ENCODE results near the gene CYP19A1.

CYP19A1 gene

GRCh38 chr15:51322621-51323296 is 15.6 kb downstream of the CYP19A1 start:
- no peak for DNase-seq

DNA sequence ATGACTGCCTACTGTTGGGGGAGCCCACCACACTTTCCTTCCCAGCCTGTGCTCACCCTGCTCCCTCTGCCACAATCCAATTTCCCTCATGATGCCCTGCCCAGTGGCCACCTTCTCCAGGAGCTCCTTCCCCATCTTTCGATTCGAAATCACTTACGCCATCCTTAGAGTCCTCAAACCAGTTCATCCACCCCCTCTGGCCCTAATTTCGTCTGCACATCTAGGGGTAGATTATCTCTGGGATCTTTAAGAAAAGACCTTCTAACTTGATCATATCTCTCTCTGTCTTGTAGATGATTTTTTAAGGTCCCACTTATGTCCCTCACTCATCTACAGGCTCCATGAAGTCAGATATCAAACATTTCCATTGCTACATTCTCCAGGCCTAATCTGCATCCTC is 17.1 kb downstream of the CYP19A1 start:
- no peak for DNase-seq

DNA sequence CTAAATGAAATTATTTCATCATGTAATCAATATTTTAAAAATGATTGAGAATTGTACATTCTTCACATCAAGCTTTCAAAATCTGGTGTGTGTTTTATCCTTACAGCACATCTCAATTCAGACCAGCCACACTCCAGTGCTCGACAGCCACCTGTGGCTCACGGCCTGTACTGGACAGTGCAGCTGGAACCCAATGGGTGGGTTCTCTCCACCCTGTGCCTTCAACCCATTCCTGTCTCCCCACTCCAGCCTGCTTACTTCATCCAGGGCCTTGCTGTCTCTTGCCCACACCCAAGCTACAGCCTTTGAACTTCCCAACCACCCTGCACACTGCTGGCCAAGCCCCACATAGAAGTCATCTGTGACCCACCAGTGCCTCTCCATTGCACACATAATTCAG is 17.6 kb downstream of the CYP19A1 start:
- DNase-seq = no peak

GRCh38 chr15:51319539-51319938 is 18.9 kb downstream of the CYP19A1 start:
- DNase-seq = no peak

DNA sequence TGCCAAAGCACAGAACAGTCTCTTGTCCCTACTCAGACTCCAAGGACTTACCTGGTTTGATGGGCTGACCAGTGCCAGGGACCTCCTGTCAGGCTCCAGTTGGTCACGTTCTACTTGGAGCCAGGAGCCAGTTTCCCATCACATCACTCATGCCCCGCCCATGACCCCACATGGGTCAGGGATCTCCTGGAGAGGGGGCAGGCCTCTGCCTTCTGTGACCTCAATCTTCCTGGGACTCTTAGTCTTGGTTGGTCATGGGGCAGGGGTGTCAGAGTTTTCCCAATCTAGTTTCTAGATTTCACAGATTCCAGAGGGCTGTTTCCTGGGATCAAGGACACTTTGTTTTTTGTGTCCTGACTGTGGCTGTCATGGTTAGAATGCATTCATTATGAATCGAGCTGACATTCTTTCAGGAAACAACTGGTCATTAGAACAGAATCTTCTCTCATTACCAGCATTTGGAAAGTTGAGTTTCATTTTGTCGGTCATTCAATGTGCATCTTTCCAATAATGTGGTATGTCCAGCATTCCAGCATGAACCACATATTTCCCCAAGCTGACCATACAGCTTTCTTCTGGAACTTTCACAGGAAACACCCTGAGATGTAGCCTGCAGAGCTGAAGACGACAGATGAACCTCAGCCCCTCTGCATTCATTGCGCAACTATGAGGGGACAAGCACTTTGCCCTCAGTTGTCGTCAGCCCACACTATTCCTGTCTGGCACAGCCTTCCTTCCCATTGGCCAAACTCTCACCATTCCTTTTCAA is 19.8 kb downstream of the CYP19A1 start:
- no peak for DNase-seq

DNA sequence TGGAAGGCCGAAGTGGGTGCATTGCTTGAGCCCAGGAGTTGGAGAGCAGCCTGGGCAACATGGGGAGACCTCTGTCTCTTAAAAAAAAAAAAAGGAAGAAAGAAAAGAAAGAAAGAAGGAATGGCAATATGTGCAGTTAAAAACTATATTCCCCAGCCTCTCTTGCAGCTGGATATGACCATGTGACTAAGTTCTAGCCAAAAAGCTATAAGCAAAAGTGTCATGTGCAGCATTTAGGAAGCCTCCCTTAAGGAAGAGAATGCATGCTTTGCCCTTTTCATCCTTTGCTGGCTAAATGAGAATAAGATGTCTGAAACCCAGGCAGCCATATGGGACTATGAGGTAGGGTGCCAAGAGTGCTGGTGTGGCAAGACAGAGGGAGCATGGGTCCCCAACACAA is 21.8 kb downstream of the CYP19A1 start:
- no peak for DNase-seq

- no peak for DNase-seq
Observed at GRCh38 chr15:51315726-51316125, 22.7 kb downstream of the CYP19A1 start.

DNA sequence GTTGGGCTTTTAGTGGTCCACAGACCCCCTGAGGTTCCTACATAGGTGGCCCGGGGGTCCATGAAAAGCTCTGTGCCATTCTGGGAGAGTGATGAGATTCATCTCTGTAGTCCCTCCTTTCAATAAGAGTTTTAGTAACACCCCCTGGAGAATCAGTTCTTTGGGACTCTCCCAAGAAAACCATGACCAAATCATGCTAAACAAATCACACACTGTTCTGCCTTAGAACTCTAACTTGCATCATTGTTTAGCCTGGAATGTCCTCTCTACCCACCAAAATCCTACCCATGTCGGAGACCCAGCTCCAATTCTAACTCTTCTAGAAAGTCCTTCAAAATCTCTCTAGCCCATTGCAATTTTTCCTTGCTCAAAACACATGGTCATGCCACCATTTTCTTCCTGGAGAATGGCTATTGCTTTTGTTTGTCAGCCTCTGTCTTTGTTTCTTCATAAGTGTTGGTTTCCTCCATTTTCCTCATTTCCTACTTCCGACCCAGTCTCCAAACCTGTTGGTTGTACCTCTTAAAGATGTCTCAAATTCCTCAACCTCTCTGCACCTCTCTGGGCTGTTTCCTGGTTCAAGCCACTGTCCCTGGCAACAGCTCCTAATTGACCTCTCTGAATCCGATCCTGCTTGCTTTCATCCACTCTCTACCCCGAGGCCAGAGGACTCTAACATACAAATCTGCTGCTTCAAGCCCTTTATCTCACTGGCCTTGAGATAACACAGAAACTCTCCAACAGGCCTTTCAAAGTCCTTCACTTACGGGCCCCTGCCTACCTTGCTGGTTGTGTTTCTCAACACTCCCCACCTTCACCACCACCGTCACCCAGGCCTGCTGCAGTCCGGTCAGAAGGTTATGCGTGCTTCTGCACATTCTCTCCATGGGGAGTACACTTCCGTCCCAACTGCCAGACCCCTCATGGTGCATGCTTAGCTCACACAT is 23.7 kb downstream of the CYP19A1 start:
- no peak for DNase-seq

- DNase-seq = no peak
Observed at GRCh38 chr15:51313644-51314280, 24.6 kb downstream of the CYP19A1 start.

DNA sequence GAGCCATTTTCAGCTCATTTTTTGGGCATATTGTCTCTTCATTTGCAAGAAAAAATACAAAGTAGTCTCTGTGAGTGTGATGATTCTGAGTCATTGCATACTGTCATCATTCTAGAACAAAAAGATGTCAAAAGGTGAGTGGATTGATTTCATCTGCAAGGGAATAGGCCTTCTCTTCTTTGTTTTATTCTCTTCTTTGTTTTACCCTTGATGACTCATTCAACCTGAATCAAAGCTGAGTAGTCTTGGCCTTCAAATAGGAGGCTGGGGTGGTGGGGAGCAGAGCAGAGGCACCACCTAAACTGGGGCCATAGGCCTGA is 25.4 kb downstream of the CYP19A1 start:
- DNase-seq = no peak

DNA sequence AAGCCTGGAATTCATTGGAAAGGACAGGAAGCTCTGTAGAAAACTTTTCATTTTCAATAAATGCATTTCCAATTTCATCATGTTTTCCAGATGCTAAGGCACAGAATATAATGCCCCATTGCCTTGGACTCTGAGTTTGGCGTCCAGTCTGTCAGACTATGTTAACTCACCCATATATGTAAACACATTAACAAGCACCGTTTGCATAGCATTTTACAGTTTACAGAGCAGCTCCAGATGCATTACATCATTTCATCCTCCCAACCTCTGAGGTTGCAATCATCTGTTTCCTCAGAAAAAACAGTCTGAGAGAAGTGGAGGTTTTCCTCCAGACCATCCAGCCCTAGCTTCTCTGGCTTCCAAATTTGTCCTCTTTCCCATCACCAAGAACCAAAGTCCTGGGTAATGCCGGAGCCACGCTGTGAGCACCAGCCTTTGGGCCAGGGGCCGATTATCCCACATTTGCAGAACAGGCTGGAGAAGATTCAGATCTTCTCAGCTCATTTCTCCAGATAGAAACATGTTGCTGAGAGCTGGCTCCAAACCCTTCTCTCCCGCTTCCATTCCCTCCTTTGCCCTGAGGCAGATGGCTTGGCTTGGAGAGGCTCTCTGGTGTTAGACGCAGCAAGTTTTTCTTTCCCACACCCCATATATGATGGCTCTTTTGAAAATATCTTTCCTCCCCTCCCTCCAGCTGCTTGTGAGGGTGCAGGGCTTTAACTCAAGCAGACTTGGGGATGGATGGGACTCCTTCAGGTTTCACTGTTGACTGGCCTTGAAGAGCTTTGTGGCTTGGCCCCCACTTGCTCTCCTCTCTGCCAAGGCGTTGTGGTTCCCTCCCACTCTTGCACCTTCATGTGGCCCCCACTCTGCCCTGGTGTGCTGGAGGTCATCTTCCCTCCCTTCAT is 26.0 kb downstream of the CYP19A1 start:
- DNase-seq = peak; percentile 61

- DNase-seq = no peak
Observed at GRCh38 chr15:51311510-51311909, 26.9 kb downstream of the CYP19A1 start.

GRCh38 chr15:51310064-51310463 is 28.3 kb downstream of the CYP19A1 start:
- no peak for DNase-seq

DNA sequence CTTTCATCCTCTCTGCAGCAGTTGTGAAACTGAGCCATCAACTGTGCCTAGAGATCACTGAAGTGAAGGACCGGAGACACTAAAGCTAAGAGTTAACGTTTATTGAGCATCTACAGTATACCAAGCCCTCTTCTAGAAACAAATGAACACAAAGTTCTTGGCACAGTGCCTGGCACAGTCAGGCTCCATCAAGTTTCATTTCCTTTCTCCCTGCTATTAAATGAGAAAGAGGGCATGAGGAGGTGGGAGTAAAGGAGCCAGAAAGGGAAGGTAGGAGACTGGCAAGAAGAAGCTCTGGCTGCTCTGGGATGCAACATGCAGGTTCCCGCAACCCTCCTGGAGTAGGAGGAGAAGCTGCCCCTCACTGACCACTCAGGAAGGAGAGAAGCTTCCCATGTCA is 30.6 kb downstream of the CYP19A1 start:
- no peak for DNase-seq

GRCh38 chr15:51307325-51307724 is 31.1 kb downstream of the CYP19A1 start:
- no peak for DNase-seq

- DNase-seq = no peak
Observed at GRCh38 chr15:51303462-51303980, 34.9 kb downstream of the CYP19A1 start.

DNA sequence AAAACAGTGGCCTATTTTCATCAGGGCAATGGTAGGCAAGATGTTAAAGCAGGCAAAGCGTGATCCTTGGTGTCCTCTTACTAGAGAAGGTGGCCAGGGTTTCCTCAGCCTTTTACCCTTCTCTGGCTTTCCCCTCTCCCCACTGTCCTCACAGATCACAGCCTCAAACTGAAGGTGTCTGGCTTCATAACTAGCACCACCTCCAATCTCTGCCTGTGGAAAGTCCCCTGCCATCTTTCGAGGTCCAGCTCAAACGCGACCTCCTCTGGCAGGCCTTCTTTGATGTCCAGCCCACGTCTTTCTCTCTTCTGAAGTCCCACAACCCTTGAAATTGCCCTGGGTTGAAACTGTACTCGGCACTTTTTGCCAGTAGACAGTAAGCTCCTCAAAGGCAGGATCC is 35.9 kb downstream of the CYP19A1 start:
- DNase-seq = no peak

GRCh38 chr15:51299187-51300015 is 39.0 kb downstream of the CYP19A1 start:
- DNase-seq = no peak

GRCh38 chr15:51298620-51299019 is 39.8 kb downstream of the CYP19A1 start:
- no peak for DNase-seq

DNA sequence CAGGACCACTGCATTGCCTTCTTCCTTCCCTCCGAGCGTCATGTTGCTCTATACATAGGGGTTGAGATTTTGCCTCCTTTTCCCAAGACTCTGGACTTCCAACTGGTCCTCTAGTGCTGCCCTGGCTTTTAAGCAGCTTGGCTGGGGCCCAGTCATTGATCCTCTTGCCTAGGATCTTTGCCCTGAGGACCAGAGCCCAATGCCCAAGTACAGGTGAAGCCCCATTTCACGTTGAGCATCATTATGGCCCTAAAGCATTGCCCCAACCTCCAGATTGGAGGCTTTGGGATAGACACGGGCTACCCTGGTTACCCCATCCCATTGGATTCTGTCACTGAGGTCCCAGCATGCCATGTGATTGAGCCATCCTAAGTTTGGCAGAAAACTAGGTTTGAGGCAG is 47.7 kb downstream of the CYP19A1 start:
- no peak for DNase-seq

- DNase-seq = no peak
Observed at GRCh38 chr15:51289290-51289689, 49.1 kb downstream of the CYP19A1 start.

Measured in DMS79 (cell line).